A549 (cell line): ENCODE data around the gene FTSJ1. TPM values are rescaled to one million over a fixed set of nuclear protein-coding genes. Genes with fewer than 3 reads are reported as not detected.

Source experiments
- ATAC-seq, 2 experiments: fragments of 200-7000 bp in 1 of 2; fragments of >200 bp in 1 of 2; cut with Nextera tagmentation in 1 of 2; cut with Tn5 transposase in 1 of 2; 3 replicates each; pipeline versions ENCODE4 v1.8.0 to v1.9.1; 2018 to 2020; ENCODE audit warnings: mild to moderate bottlenecking in 1 of 2, moderate library complexity in 1 of 2
- CTCF ChIA-PET: fragments of 300-600 bp; sonication (Branson Sonifier 250); formaldehyde crosslinking; extraction: SDS; loops from one replicate; lab custom pipeline; 2021; ENCODE audit warnings: antibody characterized with exemption, inconsistent platforms; lab: Yijun Ruan, JAX
- POLR2A ChIA-PET: fragments of 350-600 bp; formaldehyde crosslinking; extraction: SDS; loops from one replicate; lab custom pipeline; 2021; ENCODE audit warnings: antibody characterized with exemption, inconsistent platforms; lab: Yijun Ruan, JAX
- DNase-seq, 2 experiments: peaks; one replicate each; pipeline versions ENCODE4 v3.0.0 to v3.0.0-alpha.2; 2011 to 2016; ENCODE audit warnings: low read depth in 1 of 2, low spot score in 1 of 2
- FAIRE-seq: peaks from 2 replicates; lab custom pipeline; 2011; peaks lifted over from hg19 to GRCh38; lab: Jason Lieb, UNC
- H3K27ac ChIP-seq, 2 experiments: fragments of >200 bp; sonication (Bioruptor Twin); formaldehyde crosslinking; 3 replicates each; pipeline ENCODE4 v1.5.1; 2016 to 2017
- H3K4me1 ChIP-seq: fragments of >200 bp; sonication (Bioruptor Twin); formaldehyde crosslinking; 3 replicates; pipeline ENCODE4 v1.6.1; 2016
- H3K4me2 ChIP-seq: fragments of >200 bp; sonication (Bioruptor Twin); formaldehyde crosslinking; 3 replicates; pipeline ENCODE4 v1.6.1; 2016
- H3K4me3 ChIP-seq: fragments of >200 bp; sonication (Bioruptor Twin); formaldehyde crosslinking; 3 replicates; pipeline ENCODE4 v1.5.1; 2016
- H3K9me3 ChIP-seq: fragments of >200 bp; sonication (Bioruptor Twin); formaldehyde crosslinking; 3 replicates; pipeline ENCODE4 v1.6.1; 2016
- BHLHE40 ChIP-seq: IDR thresholded peaks from 2 replicates; pipeline ENCODE4 v1.6.1; 2012; ENCODE audit warnings: low read depth, low read length, inconsistent platforms
- CBX2 ChIP-seq: fragments of 200-600 bp; sonication (generic); IDR thresholded peaks from 2 replicates; pipeline ENCODE4 v1.6.1; 2016; ENCODE audit warnings: low read depth, mild to moderate bottlenecking, borderline replicate concordance
- EHF ChIP-seq: fragments of 250-450 bp; sonication (Bioruptor Pico); IDR thresholded peaks from 2 replicates; pipeline ENCODE4 v1.5.0; 2020; ENCODE audit warnings: mild to moderate bottlenecking
- EHMT2 ChIP-seq: fragments of 200-600 bp; sonication (generic); IDR thresholded peaks from 2 replicates; pipeline ENCODE4 v1.6.1; 2016; ENCODE audit warnings: antibody characterized with exemption, low read depth, mild to moderate bottlenecking, moderate library complexity
- EP300 ChIP-seq, 2 experiments: fragments of >200 bp; sonication (Bioruptor Twin); formaldehyde crosslinking; IDR thresholded peaks; 2 replicates in 1 of 2; 3 replicates in 1 of 2; pipeline ENCODE4 v1.6.1; 2016 to 2017
- HOXB13 ChIP-seq: fragments of 250-450 bp; sonication (Bioruptor Pico); IDR thresholded peaks from 2 replicates; pipeline ENCODE4 v1.5.0; 2020; ENCODE audit warnings: low read depth, mild to moderate bottlenecking, moderate library complexity
- POLR2A ChIP-seq: IDR thresholded peaks from 2 replicates; pipeline ENCODE4 v1.6.1; 2012; ENCODE audit warnings: mild to moderate bottlenecking, low read length
- RAD21 ChIP-seq, 2 experiments: fragments of >200 bp in 1 of 2; sonication (Bioruptor Twin) in 1 of 2; formaldehyde crosslinking in 1 of 2; IDR thresholded peaks in 1 of 2; conservative IDR thresholded peaks in 1 of 2; 2 replicates in 1 of 2; 3 replicates in 1 of 2; pipeline ENCODE4 v1.6.1; 2012 to 2018; ENCODE audit warnings: inconsistent platforms in 1 of 2
- RARB ChIP-seq: fragments of 250-450 bp; sonication (Bioruptor Pico); IDR thresholded peaks from 2 replicates; pipeline ENCODE4 v1.8.0; 2021; ENCODE audit warnings: mild to moderate bottlenecking, moderate library complexity
- RCOR1 ChIP-seq: fragments of 150-350 bp; IDR thresholded peaks from 2 replicates; pipeline ENCODE4 v1.6.1; 2014; ENCODE audit warnings: antibody characterized with exemption, low read length, low read depth
- RNF2 ChIP-seq: fragments of 200-600 bp; sonication (generic); IDR thresholded peaks from 2 replicates; pipeline ENCODE4 v1.6.1; 2016; ENCODE audit warnings: low read depth, mild to moderate bottlenecking, antibody characterized with exemption, moderate library complexity, borderline replicate concordance
- SMC3 ChIP-seq: fragments of >200 bp; sonication (Bioruptor Twin); formaldehyde crosslinking; IDR thresholded peaks from 3 replicates; pipeline ENCODE4 v1.6.1; 2018; ENCODE audit warnings: inconsistent platforms
- SREBF2 ChIP-seq: fragments of 450-650 bp; IDR thresholded peaks from 2 replicates; pipeline ENCODE4 v1.6.1; 2014; ENCODE audit warnings: mild to moderate bottlenecking, moderate library complexity
- ZC3H11A ChIP-seq: fragments of 450-650 bp; IDR thresholded peaks from 2 replicates; pipeline ENCODE4 v1.6.1; 2014; ENCODE audit warnings: antibody characterized with exemption, mild to moderate bottlenecking
- ZSCAN20 ChIP-seq: fragments of 250-450 bp; sonication (Bioruptor Pico); IDR thresholded peaks from 2 replicates; pipeline ENCODE4 v1.8.0; 2022; ENCODE audit warnings: mild to moderate bottlenecking, moderate library complexity
- WGBS: methylation state at CpG from one replicate; pipeline ENCODE4 v1.1.6; 2017; ENCODE audit errors: missing lambda C conversion rate; 5-methylcytosine and 5-hydroxymethylcytosine counted together
- polyA plus RNA-seq, 4 experiments: library from polyadenylated mRNA; depleted of rRNA in 3 of 4; stranded (reverse); fragments of >200 nt; fragmentation: RNase III in 1 of 4; extraction: RNeasy Plus Mini Kit Qiagen cat#74134 plus additional on column Dnase treatment in 1 of 4; gene quantifications; 2 replicates in 3 of 4; 3 replicates in 1 of 4; pipeline ENCODE4 v1.2.3, GENCODE V29; 2011 to 2017
- TF ChIP-seq, protein P1 (sequence below): fragments of 250-450 bp; sonication (Bioruptor Pico); IDR thresholded peaks from 2 replicates; pipeline ENCODE4 v1.5.0; 2021; ENCODE audit warnings: mild to moderate bottlenecking, moderate library complexity, borderline replicate concordance
- TF ChIP-seq, protein P2 (sequence below): fragments of >200 bp; sonication (Bioruptor Twin); formaldehyde crosslinking; IDR thresholded peaks from 3 replicates; pipeline ENCODE4 v1.6.1; 2016

FTSJ1 gene
- polyA plus RNA-seq, 2 of the 4 experiments (the other 2 are of a cell fraction) = 37.1 to 71.2 TPM

DNA sequence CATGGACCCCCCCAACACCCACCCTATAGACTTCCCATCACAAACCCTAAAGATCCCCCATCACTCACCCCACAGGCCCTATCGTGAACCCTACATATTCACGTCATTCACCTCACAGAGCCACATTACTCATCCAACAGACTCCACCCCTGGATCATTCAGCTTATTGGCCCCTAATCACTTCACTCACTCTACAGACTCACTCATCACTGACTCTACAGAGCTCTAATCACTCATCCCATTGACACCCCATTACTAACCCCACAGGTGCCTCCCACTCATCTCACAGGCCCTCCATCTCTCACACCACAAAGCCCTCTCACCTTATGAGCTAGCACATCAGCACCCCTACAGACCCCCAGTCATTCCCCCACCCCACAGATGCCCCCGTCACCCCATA, 57.2 kb downstream of the FTSJ1 start:
- Histone ChIP-seq H3K4me1 (peaks cover 15% of the 10 kb centered on the region), H3K4me3 (no peak overlapping the region), H3K27ac (no peak overlapping the region)
- FAIRE-seq (no peak), DNase-seq (no peak)
- 100% methylated on average over 2 of the region's 3 CpGs for WGBS
- POLR2A ChIA-PET = no interaction called here
- TF ChIP-seq BHLHE40 (no peak), RAD21 (conservative IDR thresholded peaks at IDR 0.05 in 1 of 2, IDR thresholded peaks at IDR 0.05 in 1 of 2) (no peak), EHF (CRISPR knock-in tag) (no peak), RARB (CRISPR knock-in tag) (no peak), CBX2 (no peak), HOXB13 (no peak), SMC3 (no peak), ZC3H11A (no peak), RCOR1 (no peak), ZSCAN20 (CRISPR knock-in tag) (no peak), RNF2 (no peak), EHMT2 (no peak), POLR2A (no peak), EP300 (IDR thresholded peaks at IDR 0.05) (no peak), SREBF2 (no peak)
- TF ChIP-seq, protein P1, sequence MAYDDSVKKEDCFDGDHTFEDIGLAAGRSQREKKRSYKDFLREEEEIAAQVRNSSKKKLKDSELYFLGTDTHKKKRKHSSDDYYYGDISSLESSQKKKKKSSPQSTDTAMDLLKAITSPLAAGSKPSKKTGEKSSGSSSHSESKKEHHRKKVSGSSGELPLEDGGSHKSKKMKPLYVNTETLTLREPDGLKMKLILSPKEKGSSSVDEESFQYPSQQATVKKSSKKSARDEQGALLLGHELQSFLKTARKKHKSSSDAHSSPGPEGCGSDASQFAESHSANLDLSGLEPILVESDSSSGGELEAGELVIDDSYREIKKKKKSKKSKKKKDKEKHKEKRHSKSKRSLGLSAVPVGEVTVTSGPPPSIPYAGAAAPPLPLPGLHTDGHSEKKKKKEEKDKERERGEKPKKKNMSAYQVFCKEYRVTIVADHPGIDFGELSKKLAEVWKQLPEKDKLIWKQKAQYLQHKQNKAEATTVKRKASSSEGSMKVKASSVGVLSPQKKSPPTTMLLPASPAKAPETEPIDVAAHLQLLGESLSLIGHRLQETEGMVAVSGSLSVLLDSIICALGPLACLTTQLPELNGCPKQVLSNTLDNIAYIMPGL (CRISPR knock-in tag) = no peak
- TF ChIP-seq, protein P2, sequence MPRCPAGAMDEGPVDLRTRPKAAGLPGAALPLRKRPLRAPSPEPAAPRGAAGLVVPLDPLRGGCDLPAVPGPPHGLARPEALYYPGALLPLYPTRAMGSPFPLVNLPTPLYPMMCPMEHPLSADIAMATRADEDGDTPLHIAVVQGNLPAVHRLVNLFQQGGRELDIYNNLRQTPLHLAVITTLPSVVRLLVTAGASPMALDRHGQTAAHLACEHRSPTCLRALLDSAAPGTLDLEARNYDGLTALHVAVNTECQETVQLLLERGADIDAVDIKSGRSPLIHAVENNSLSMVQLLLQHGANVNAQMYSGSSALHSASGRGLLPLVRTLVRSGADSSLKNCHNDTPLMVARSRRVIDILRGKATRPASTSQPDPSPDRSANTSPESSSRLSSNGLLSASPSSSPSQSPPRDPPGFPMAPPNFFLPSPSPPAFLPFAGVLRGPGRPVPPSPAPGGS = no peak
- TF ChIP-seq, all 56 proteins: peak for 0
- ATAC-seq = no peak
- CTCF ChIA-PET = no interaction called here
- Histone ChIP-seq H3K4me2 (no peak overlapping the region), H3K9me3 (no peaks in the 10 kb centered on the region)

Other genes with a start within 250 kb of the FTSJ1 start
- gene SSX1, start 220.8 kb upstream of the FTSJ1 start, polyA plus RNA-seq (2011; rRNA removed) = not detected in 2 replicates
- not detected in 3 replicates for gene SSX1, start 220.8 kb upstream of the FTSJ1 start, polyA plus RNA-seq (2017; fragmentation: RNase III; extraction: RNeasy Plus Mini Kit Qiagen cat#74134 plus additional on column Dnase treatment)
- gene SSX3, start 119.5 kb upstream of the FTSJ1 start, polyA plus RNA-seq (2011; rRNA removed) = not detected in 2 replicates
- gene SSX3, start 119.5 kb upstream of the FTSJ1 start, polyA plus RNA-seq (2017; fragmentation: RNase III; extraction: RNeasy Plus Mini Kit Qiagen cat#74134 plus additional on column Dnase treatment) = not detected in 3 replicates
- gene SSX4, start 92.7 kb upstream of the FTSJ1 start, polyA plus RNA-seq (2011; rRNA removed) = not detected in 2 replicates
- not detected in 3 replicates for gene SSX4, start 92.7 kb upstream of the FTSJ1 start, polyA plus RNA-seq (2017; fragmentation: RNase III; extraction: RNeasy Plus Mini Kit Qiagen cat#74134 plus additional on column Dnase treatment)
- not detected in 2 replicates for gene SSX4B, start 64.2 kb upstream of the FTSJ1 start, polyA plus RNA-seq (2011; rRNA removed)
- gene SSX4B, start 64.2 kb upstream of the FTSJ1 start, polyA plus RNA-seq (2017; fragmentation: RNase III; extraction: RNeasy Plus Mini Kit Qiagen cat#74134 plus additional on column Dnase treatment) = not detected in 3 replicates
- gene SLC38A5, start 5.9 kb upstream of the FTSJ1 start, polyA plus RNA-seq (2011; rRNA removed) = 0.32 and 0.36 TPM in 2 replicates
- gene SLC38A5, start 5.9 kb upstream of the FTSJ1 start, polyA plus RNA-seq (2017; fragmentation: RNase III; extraction: RNeasy Plus Mini Kit Qiagen cat#74134 plus additional on column Dnase treatment) = 0.36 to 0.44 TPM (median 0.41 TPM) in 3 replicates
- 9.4 and 13.3 TPM in 2 replicates for gene PORCN, start 32.8 kb downstream of the FTSJ1 start, polyA plus RNA-seq (2011; rRNA removed)
- gene PORCN, start 32.8 kb downstream of the FTSJ1 start, polyA plus RNA-seq (2017; fragmentation: RNase III; extraction: RNeasy Plus Mini Kit Qiagen cat#74134 plus additional on column Dnase treatment) = 15.1 to 18.6 TPM (median 16.8 TPM) in 3 replicates
- 82.9 and 90.8 TPM in 2 replicates for gene EBP, start 45.6 kb downstream of the FTSJ1 start, polyA plus RNA-seq (2011; rRNA removed)
- 114 to 159 TPM (median 142 TPM) in 3 replicates for gene EBP, start 45.6 kb downstream of the FTSJ1 start, polyA plus RNA-seq (2017; fragmentation: RNase III; extraction: RNeasy Plus Mini Kit Qiagen cat#74134 plus additional on column Dnase treatment)
- 8.6 and 10.8 TPM in 2 replicates for gene TBC1D25, start 63.5 kb downstream of the FTSJ1 start, polyA plus RNA-seq (2011; rRNA removed)
- 8.8 to 13.0 TPM (median 11.6 TPM) in 3 replicates for gene TBC1D25, start 63.5 kb downstream of the FTSJ1 start, polyA plus RNA-seq (2017; fragmentation: RNase III; extraction: RNeasy Plus Mini Kit Qiagen cat#74134 plus additional on column Dnase treatment)
- gene RBM3, start 98.3 kb downstream of the FTSJ1 start, polyA plus RNA-seq (2011; rRNA removed) = 214 and 337 TPM in 2 replicates
- gene RBM3, start 98.3 kb downstream of the FTSJ1 start, polyA plus RNA-seq (2017; fragmentation: RNase III; extraction: RNeasy Plus Mini Kit Qiagen cat#74134 plus additional on column Dnase treatment) = 345 to 446 TPM (median 353 TPM) in 3 replicates
- gene WDR13, start 121.3 kb downstream of the FTSJ1 start, polyA plus RNA-seq (2011; rRNA removed) = 32.4 and 47.4 TPM in 2 replicates
- gene WDR13, start 121.3 kb downstream of the FTSJ1 start, polyA plus RNA-seq (2017; fragmentation: RNase III; extraction: RNeasy Plus Mini Kit Qiagen cat#74134 plus additional on column Dnase treatment) = 47.1 to 57.3 TPM (median 51.9 TPM) in 3 replicates
- 0.05 and 0.09 TPM in 2 replicates for gene WAS, start 207.6 kb downstream of the FTSJ1 start, polyA plus RNA-seq (2011; rRNA removed)
- 0.21 to 0.44 TPM (median 0.29 TPM) in 3 replicates for gene WAS, start 207.6 kb downstream of the FTSJ1 start, polyA plus RNA-seq (2017; fragmentation: RNase III; extraction: RNeasy Plus Mini Kit Qiagen cat#74134 plus additional on column Dnase treatment)
- 12.8 and 13.4 TPM in 2 replicates for gene SUV39H1, start 220.5 kb downstream of the FTSJ1 start, polyA plus RNA-seq (2011; rRNA removed)
- gene SUV39H1, start 220.5 kb downstream of the FTSJ1 start, polyA plus RNA-seq (2017; fragmentation: RNase III; extraction: RNeasy Plus Mini Kit Qiagen cat#74134 plus additional on column Dnase treatment) = 19.9 to 20.3 TPM (median 20.0 TPM) in 3 replicates